Measurements from ENCODE around the gene PUS3.

PUS3 gene

DNA sequence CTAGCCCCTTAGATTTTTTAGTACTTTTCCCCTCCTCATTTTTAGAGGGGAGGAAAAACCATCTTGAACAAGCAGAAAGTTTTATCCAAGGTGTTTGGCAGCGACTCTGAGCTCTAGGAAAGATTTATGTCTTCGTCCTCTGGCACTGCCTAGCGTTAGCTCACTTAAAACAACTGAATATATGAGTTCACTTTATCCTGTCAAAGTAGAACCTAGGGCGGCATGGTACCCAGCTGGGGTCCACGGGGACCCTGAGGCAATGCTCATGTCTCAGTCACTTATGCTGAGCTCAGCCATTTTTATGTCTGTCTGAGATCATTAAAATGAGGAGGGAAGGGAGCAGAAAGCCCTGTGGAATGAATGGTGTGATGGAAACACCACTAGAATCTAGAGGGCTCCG lies 28.7 kb upstream of the PUS3 start:
- Histone ChIP-seq H3K9me3 (ENCODE audit: severe bottlenecking) (no peaks in the 10 kb centered on the region), H3K27me3 (ENCODE audit: insufficient read depth, low read depth, severe bottlenecking) (no peaks in the 10 kb centered on the region), H3K36me3 (no peaks in the 10 kb centered on the region), H3K4me3 (ENCODE audit: low read depth, low read length) (no peak overlapping the region), H3K27ac (no peak overlapping the region)
- DNase-seq = no peak
- TF ChIP-seq, protein P1, sequence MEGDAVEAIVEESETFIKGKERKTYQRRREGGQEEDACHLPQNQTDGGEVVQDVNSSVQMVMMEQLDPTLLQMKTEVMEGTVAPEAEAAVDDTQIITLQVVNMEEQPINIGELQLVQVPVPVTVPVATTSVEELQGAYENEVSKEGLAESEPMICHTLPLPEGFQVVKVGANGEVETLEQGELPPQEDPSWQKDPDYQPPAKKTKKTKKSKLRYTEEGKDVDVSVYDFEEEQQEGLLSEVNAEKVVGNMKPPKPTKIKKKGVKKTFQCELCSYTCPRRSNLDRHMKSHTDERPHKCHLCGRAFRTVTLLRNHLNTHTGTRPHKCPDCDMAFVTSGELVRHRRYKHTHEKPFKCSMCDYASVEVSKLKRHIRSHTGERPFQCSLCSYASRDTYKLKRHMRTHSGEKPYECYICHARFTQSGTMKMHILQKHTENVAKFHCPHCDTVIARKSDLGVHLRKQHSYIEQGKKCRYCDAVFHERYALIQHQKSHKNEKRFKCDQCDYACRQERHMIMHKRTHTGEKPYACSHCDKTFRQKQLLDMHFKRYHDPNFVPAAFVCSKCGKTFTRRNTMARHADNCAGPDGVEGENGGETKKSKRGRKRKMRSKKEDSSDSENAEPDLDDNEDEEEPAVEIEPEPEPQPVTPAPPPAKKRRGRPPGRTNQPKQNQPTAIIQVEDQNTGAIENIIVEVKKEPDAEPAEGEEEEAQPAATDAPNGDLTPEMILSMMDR (IDR thresholded peaks at IDR 0.05; ENCODE audit: low read depth, low read length) = no peak

DNA sequence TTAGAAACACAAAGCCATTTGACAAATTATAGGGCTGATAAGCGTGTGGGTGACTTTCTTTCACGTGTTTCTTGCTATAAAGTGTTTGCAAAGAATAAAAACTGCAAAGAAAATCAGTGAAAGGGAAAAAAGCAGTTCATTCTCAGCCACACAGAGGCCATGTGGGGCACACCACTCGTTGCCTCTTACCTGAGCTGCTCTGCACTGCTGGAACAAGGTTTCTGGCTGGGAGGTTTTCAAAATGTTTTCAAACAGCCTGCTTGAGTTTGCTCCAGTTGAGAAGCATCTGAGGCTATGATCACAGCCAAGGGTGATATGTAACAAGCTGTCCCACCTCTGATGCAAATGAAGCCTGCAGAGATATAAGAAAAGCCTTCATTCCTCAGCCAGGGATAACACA lies 28.1 kb upstream of the PUS3 start:
- TF ChIP-seq, protein P1 (IDR thresholded peaks at IDR 0.05; ENCODE audit: low read depth, low read length) = no peak
- H3K27ac ChIP-seq = no peak overlapping the region
- H3K36me3 ChIP-seq = no peaks in the 10 kb centered on the region
- H3K4me3 ChIP-seq (ENCODE audit: low read depth, low read length) = no peak overlapping the region
- DNase-seq = no peak
- H3K9me3 ChIP-seq (ENCODE audit: severe bottlenecking) = no peaks in the 10 kb centered on the region
- H3K27me3 ChIP-seq (ENCODE audit: insufficient read depth, low read depth, severe bottlenecking) = no peaks in the 10 kb centered on the region

DNA sequence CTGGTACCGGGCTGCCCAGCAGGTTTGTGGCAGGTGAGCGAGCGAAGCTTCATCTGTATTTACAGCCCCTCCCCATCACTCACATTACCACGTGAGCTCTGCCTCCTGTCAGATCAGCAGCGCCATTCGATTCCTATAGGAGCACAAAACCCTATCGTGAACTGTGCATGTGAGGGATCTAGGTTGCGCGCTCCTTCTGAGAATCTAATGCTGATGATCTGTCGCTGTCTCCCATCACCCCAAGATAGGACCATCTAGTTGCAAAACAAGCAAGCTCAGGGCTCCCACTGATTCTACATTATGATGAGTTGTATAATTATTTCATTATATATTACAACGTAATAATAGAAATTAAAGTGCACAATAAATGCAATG lies 27.1 kb upstream of the PUS3 start:
- H3K9me3 ChIP-seq (ENCODE audit: severe bottlenecking) = no peaks in the 10 kb centered on the region
- TF ChIP-seq, protein P1 (IDR thresholded peaks at IDR 0.05; ENCODE audit: low read depth, low read length) = no peak
- no peaks in the 10 kb centered on the region for H3K36me3 ChIP-seq
- H3K4me3 ChIP-seq (ENCODE audit: low read depth, low read length) = no peak overlapping the region
- DNase-seq = no peak
- no peak overlapping the region for H3K27ac ChIP-seq
- no peaks in the 10 kb centered on the region for H3K27me3 ChIP-seq (ENCODE audit: insufficient read depth, low read depth, severe bottlenecking)

DNA sequence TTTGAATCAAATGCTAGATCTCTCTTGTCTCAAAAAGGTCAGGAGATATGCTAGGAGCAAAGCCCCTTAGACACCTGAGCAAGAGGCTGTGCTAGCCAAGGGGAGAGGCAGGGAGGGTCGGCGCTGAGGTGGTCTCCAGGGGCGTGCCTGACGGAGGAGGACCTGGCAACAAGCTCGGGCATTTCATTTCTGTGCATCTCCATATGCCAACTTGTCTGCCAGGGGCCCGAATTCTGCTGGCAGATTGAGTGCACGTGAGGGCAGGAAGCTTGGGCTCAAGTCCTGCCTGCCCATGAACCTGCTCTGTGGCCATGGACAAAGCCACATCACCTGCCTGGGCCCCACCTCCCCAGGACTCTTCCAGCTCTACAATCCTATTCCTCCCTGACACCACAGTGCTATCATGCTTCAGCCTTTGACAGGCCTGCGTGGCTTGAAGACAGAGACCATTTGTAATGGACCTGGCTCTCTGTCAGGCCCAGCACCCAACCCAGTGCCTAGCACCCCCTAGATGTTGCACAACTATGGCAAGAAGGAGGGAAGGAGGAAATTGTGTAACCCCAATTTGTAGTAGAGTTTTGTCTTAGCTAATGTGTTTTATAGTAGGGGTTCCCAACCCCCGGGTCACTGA lies 26.6 kb upstream of the PUS3 start:
- H3K9me3 ChIP-seq (ENCODE audit: severe bottlenecking) = no peaks in the 10 kb centered on the region
- TF ChIP-seq, protein P1 (IDR thresholded peaks at IDR 0.05; ENCODE audit: low read depth, low read length) = no peak
- no peak for DNase-seq
- no peak overlapping the region for H3K4me3 ChIP-seq (ENCODE audit: low read depth, low read length)
- no peak overlapping the region for H3K27ac ChIP-seq
- no peaks in the 10 kb centered on the region for H3K27me3 ChIP-seq (ENCODE audit: insufficient read depth, low read depth, severe bottlenecking)
- H3K36me3 ChIP-seq = no peaks in the 10 kb centered on the region

DNA sequence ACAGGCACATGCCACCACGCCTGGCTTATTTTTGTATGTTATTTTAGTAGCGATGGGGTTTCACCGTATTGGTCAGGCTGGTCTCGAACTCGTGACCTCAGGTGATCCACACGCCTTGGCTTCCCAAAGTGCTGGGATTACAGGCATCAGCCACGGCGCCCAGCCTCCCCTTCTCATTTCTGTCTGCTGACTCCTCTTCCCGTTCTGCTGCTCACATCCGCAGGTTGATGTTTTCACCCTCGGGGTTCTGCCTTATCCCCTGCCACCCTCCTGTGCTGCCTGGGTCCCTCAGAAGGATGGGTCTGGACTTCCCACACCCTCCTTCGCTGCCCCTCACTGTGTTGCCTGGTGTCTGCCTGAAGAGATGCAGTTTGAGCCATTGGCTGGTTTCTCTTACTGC lies 23.7 kb upstream of the PUS3 start:
- Histone ChIP-seq H3K36me3 (no peaks in the 10 kb centered on the region), H3K4me3 (ENCODE audit: low read depth, low read length) (no peak overlapping the region), H3K27me3 (ENCODE audit: insufficient read depth, low read depth, severe bottlenecking) (no peaks in the 10 kb centered on the region), H3K27ac (no peak overlapping the region), H3K9me3 (ENCODE audit: severe bottlenecking) (no peaks in the 10 kb centered on the region)
- TF ChIP-seq, protein P1 (IDR thresholded peaks at IDR 0.05; ENCODE audit: low read depth, low read length) = no peak
- DNase-seq = no peak

DNA sequence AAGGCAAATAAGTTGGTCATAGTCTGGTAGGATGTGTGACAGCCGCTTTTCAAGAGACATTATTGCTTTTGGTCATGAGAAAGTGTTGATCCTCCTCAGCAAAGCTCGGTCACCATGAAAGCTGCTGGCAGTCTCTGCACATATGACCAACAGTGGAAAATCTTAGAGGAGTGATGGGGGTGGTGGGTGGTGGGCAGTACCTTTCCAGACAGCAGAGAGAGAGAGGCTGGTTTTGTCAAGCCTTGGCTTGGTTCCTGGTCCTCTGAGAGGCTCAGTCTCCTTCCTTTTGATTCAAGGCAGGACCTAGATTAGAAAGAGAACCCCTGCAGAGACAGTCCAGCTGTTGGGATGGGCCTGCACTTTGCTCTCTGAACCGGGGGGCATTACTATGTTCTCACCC lies 22.8 kb upstream of the PUS3 start:
- Histone ChIP-seq H3K36me3 (no peaks in the 10 kb centered on the region), H3K9me3 (ENCODE audit: severe bottlenecking) (no peaks in the 10 kb centered on the region), H3K27ac (no peak overlapping the region), H3K27me3 (ENCODE audit: insufficient read depth, low read depth, severe bottlenecking) (no peaks in the 10 kb centered on the region), H3K4me3 (ENCODE audit: low read depth, low read length) (no peak overlapping the region)
- DNase-seq = no peak
- TF ChIP-seq, protein P1 (IDR thresholded peaks at IDR 0.05; ENCODE audit: low read depth, low read length) = no peak
